ENCODE measurements around the gene PALB2.

The PALB2 gene

DNA sequence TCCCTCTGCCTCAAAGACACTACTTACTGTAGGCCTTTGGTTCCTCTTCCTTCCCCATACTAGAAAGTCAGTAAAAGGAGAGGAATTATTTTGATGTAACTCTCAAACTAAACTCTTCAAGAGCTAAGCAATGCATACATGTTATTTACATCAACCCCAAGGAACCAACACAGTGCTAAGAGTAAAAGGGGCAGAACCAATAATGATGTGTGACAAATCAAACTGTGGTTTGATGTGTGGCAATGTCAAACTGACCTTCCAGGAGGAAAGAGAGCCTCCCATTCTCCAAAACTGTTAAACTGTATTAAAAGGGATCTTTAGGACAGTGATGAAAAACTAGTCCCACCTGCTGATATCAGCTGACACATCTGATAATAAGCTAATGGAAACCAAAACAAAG lies 60.7 kb downstream of the PALB2 start:
- DNase-seq = no peak

DNA sequence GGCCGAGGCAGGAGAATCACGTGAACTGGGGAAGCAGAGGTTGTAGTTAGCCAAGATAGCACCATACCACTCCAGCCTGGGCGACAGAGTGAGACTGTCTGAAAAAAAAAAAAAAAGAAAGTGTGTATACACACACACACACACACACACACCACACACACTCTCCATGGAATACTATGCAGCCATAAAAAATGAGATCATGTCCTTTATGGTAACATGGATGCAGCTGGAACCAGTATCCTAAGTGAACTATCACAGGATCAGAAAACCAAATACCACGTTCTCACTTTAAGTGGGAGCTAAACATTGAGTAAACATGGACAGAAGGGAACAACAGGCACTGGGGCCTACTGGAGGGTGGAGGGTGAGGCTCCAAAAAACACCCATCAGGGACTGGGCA lies 61.7 kb downstream of the PALB2 start:
- no peak for DNase-seq

DNA sequence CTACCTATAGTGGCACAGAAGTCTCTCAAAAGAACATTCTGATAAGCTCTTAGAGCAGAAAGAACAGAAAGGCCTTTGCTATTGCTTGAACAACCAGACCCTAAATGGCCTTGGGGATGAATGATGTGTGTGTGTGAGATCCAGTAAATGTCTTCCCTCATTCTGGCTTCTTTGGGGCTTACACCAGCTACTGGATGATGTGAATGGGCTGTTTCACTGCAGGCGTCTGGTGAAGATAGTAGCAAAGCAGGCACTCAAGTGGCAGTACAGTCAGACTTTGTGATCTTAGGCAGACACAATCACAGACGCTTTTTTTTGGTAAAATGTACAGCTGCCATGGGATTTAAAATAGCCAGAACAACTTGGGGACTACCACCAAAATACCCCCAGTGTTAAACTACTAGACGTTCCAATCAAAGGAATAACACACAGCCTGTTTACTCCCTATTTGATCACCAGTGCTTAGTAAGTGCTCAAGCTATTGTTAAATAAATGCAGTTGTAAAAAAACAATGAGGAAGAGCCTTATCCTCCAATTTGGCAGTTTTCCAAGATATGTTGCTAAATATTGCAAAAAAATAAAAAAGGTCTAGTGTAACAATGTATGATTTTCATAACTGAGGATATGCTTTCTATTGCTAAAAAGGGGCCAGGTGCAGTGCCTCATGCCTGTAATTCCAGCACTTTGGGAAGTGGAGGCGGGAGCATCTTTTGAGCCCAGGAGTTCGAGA lies 62.8 kb downstream of the PALB2 start:
- DNase-seq = no peak

DNA sequence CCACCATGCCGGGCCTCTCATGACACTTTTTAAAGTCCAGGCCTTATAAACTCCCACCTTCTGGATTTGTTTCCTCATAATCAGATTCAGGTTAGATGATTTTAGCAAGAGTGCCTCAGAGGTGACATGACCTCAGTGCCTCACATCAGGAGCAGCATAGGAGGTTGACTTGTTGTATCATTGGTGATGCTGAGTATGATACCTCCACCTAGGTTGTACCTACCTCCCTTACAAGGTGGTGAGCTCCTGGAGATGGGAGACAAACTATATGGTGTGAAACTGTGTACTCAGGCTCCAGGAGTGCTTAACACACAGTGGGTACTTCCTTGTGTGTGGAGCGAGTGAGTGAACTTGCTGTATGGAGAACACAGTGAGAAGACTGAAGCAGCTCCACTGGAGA lies 63.6 kb downstream of the PALB2 start:
- DNase-seq = no peak

DNA sequence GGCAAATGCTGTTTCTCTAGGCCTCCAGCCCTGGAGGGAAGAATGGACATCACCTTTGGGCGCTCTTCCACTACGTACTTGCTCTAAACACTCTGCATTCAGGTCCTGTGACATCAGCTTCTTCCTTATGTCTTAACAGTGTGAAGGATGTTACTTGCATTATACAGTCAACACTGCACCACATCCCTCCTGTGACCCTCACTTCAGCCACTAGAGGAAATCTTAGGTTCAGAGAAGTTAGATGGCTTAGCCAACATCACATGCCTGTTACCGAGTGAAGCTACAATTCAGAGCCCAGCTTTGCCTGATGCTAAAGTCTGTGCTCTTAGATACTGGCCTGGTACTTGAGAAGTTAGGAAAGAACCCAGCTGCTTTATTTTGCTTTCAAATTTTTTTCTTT lies 65.3 kb downstream of the PALB2 start:
- DNase-seq = no peak

DNA sequence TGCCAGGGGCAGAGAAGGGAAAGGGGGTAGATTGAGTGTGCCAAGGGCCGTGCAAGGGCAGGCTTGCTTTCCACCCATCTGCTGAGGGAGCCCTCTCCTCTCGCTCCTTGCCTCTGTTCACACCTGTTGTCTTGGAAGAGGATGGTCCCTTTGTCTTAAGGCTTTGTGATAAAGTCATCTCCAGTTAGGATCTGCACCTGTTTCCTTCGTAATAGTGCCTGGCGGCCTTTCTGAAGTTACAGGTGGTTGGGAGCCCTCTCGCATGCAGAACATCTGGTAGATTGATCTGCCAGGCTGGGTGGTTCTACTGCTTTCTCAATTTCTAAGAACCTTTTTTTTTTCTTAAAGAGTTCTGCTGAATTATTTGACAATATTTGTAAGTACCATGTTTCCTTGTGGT lies 67.3 kb downstream of the PALB2 start:
- DNase-seq = no peak

DNA sequence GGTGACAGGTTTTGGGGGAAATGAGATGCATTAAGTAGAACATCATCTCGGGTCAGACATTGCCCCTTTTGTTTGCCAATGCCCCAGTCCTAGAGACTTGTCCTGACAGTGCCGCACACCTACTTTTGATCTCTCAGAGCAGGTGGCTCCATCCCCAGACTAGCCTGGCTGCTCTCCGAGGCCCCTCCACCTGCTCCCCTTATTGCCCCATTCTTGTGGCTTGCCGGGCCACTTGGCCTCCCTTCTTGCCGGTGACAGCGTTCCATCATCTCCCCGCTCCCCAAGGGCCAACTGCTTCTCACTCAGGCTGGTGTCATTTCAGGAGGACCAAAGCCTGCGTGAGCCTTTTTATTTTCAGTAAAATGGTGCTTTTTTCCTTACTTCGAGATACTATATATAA lies 68.7 kb downstream of the PALB2 start:
- DNase-seq = no peak

DNA sequence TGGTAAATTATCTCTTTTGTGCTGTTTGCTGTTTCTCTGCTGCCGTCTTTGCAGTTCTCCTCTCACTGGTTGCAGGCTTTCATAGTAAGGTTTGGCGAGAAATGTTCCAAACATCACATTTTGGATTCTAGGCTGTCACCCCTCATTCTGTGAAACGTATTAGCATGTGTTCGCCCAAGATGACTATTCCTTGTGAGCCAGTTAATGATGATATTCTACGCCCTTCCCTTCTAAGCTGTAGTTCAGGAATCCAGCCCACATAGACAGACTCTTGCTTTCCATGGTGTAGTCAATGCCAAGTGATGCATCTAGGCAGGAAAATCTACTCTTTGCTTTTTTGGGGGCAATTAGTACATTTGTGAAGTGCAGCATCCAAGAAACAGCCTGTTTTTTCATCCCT lies 69.2 kb downstream of the PALB2 start:
- DNase-seq = no peak

DNA sequence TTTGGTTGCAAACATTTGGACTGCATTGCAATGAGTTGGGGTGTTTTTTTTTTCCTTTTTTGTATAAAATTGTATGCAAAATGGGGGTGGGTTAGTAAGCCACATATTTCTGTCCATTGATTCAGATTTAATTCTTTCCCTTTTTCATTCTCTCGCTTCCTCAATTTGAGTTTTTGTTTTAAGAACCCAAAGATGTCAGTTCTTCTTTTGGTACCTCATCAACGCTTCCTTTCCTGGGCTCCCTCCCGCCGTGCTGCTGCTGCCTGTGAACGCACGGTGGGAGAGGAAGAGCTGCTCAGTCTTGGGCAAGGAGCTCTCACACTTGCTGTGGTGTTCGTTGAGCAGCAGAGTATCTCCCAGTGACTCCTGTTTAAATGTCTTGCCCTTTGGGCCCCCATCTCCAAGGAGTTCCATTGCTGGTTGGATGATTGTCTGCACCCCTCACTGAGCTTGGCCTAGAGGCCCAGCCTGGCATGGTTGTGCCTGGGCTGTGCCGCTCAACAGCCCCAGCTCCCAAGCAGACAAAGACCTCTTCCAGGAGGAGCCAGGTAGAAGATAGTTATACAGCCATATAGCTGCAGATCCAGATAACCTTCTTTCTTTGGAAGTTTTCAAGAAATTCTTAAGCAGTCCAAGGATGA lies 70.0 kb downstream of the PALB2 start:
- DNase-seq = no peak

DNA sequence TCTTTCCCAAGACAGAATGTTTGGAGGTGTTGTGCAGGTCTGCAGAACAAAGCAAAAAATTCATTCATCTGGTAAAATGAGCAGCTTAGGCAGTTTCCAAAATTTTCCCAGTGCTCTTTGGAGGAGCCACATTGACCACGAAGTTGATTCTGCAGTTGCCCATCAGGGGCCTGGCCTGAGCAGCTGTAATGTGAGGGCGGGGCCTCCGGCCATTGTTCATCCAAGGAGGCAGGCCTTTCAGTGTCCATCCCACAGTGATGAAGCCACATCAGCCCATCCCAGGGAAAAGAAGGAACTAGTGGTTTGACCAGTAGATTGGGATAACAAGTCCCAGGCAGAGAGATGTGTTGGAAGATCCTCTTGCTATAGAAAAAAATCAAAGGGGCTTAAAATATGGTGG lies 73.5 kb downstream of the PALB2 start:
- DNase-seq = no peak

DNA sequence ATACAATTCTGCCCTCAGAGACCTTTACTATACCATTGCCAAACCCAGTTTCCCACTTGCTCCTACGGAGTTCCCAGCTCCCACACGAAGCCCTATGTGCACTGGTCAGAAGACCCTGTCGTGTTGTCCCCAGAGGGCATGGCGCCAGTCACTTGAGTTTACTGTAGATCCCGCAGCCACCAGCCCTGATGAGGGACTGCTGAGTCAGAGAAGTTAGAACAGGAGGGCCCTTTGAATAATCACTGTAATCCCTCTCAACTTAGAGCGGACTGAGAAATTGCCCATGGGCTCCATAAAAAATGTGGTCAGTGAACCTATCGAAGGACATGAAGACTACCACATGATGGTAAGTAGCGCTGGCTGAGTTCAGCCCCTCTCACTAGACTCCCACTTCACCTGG lies 74.4 kb downstream of the PALB2 start:
- DNase-seq = no peak

DNA sequence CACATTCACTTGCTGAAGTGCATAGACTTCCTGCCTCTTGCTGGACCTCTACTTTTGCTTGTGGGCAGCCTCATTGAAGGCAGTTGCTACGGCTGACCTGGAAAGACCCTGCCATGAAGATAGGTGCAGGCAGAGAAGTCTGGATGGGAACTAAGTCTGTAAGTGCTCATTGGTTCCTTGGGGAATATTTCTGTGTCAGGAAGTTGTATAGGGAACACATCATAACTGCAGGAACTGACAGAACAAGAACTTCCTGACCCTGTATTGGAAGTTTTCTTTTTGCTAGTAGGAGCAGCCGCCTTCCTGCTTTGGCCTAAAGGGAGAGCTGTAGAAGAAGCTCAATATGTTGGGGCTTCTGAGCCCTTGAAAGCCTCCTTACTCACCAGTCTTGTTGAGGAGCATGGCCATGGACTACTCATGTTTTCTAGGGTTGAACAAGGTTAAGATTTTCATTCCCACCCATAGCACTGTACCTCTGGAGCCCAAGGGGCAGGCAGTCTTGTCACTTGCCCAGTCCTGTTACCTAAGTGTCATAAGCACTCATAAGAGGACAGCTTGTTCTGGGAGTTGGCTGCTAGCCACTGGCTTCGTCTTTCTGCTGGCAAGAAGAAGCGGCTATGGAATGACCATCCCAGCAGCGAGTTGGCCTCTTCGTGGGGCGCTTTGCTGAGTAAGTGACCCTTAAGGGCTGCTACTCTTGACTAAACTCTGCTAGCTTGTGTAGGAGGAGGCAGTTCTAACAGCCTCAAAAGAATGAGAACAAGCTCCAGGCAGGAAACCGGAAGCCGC lies 76.3 kb downstream of the PALB2 start:
- no peak for DNase-seq

DNA sequence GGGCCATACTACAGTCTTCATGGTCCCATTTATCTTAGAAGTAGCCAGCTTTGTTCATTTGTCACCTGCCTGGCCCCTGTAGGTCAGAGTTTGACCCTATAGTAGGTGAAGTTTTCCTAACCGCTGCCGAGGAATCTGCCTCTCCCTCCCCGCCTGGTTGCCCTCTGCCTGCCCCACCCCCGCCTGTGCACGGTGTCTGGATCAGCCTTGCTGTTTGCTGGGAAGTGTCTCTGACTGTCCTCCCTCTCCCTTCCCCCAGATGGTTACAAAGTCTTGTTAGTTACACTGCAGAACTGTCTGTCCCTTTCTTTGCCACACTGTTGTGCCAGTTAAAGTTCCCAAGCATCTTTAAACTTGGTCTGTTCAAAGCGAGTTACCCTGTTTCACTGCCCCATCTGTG lies 77.9 kb downstream of the PALB2 start:
- no peak for DNase-seq

DNA sequence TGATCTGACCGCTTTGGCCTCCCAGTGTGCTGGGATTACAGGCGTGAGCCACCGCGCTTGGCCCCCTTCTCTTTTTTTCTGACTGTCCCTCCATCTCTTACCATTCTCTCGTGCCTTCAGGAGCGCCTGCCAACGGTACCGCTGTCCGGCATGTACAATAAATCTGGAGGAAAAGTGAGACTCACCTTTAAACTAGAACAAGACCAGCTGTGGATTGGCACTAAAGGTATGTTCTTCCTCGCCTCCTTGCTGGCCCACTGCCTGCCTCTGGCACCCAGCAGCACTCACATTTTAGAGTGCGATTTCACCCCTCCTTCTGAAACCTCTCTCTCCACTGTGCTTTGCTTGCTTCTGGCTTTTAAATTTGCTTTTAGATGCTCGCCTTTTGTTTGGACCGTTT lies 78.6 kb downstream of the PALB2 start:
- DNase-seq = no peak

DNA sequence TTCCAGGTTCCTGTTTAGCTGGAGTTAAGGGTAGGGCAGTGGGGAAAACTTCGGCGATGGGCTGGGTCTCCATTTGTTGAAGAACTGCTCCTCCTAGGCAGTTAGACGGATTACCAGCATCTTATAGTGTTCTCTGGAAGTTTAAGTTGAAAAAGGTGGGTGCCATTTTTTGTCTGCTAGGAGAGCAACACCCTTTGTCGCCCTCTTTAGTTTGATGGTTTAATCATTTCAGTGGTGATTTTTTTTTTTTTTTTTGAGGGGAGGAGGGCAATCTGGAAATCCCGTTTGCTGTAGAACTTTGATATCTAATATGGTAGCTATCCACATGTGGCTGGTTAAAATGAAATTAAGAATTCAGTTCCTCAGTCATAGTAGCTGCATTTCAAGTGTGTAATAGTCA lies 79.5 kb downstream of the PALB2 start:
- no peak for DNase-seq

DNA sequence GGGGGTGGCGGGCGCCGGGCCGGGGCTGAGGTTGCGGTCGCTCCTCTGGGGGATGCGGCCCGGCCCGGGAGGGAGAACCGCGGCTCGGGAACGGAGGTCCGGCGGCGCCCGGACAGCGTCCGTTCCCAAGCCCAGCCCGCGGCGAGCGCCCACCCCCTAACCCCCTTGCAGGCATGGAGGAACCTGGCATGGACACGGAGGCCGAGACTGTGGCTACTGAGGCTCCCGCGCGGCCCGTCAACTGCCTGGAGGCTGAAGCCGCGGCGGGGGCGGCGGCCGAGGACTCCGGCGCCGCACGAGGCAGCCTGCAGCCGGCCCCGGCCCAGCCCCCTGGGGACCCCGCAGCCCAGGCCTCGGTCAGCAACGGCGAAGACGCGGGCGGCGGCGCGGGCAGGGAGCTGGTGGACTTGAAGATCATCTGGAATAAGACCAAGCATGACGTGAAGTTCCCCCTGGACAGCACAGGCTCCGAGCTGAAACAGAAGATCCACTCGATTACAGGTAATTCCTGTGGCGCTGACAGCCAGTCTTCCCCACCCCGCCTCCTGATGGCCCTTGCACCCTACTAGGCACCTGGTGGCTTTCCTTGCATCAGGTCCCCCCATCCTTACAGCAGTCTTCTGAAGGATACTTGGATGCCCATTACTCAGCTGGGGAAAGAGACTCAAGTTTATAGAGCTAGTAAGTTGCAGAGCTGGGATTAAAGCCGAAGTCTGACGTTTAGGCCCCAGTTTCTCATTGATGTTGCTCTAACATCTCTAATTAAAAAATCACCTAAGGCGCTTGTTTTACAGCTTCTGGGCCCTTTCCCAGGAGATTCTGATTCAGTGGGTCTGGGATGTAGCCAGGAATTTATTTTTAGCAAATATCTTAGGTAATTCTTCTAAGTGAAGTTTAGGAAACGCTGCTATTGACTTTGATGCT lies 83.1 kb downstream of the PALB2 start:
- DNase-seq = no peak

DNA sequence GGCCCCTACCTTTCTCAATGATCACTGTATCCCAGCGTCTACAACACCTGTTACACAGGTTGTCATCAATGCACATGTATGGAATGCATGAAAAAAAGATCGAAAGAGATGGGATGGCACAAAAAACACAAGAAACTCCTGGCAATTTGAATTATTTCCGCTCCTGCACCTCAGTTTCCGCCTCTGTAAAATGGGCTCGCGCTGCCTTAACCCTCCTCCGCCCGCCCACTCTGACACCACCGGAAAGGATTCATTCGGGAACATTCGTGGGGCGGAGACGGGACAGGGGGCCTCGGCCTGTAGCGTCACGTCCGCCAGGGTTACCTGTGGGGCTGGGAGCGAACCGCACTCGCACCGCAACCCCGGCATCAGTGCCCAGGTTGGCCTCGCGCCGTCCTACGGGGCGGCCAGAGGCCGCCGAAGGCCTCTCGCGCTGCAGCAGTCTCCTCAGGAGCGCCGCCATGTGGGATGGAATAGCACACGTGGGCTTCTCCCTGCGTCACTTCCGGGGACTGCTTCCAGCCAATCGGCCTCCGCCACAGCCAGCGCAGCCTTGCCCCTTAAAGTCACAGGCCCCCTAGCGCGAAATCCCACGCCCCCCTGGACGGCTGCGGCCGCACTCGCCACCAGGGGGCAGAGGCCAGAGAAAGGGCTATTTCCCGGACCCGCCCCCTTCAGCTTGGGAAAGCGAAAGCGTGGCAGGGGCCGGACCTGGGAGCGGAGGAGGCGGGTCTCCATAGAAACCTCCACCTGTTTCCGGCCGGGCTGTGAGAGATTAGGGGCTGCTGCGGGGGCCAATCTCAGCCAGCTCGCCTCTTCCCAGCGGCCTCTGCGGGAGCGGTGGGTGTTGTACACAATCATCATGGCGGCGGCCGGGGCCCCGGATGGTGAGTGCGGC lies 84.0 kb downstream of the PALB2 start, which contains the start of the genes EARS2 and UBFD1:
EARS2 (minus strand) TSS at position 470 of the 898 bp plus-strand sequence; CDS start at position 463, 7 bp downstream.
UBFD1 (plus strand) TSS at position 847 of the 898 bp plus-strand sequence; CDS start at position 863, 16 bp downstream.
- DNase-seq = peak; percentile 99

DNA sequence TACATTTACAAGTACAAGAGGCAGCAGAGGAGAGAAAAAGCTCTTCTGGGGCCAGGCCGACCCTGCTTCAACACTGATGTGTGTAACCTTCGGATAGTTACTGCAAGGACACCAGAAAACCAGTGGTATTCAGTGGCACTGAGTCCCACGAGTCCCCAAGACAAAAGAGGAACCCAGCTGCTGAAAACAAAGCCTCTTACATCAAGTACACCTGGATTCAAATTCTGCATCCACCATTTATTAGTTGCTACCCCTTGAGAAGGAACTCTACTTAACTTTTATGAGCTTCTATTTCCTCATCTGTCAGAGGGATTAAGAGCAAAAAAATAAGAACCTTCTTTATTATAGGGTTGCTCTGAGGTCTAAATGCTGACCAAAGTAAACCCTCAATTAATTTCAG lies 86.6 kb downstream of the PALB2 start:
- DNase-seq = no peak

Data from activated effector memory CD4-positive, alpha-beta T cell treated with anti-CD3 and anti-CD28 coated beads, Interleukin-2, amount 50 U/mL, for 16 hours (primary cell).